Mesothelial cell of epicardium (in vitro differentiated cells): ENCODE data around the gene EFHC1. TPM values are rescaled to one million over a fixed set of nuclear protein-coding genes. Genes with fewer than 3 reads are reported as not detected.

Source experiments
- DNase-seq, 2 experiments: peaks; one replicate each; pipeline ENCODE4 v3.0.0; 2021; ENCODE audit warnings: low spot score in 2 of 2; ENCODE audit not compliant: unreplicated experiment in 2 of 2
- H3K27ac Mint-ChIP-seq: 2 replicates; pipeline ENCODE4 v1.8.0; 2021; ENCODE audit warnings: mixed read lengths
- H3K27me3 Mint-ChIP-seq: 2 replicates; pipeline ENCODE4 v1.8.0; 2021; ENCODE audit warnings: low read depth, mixed read lengths
- H3K36me3 Mint-ChIP-seq: 2 replicates; pipeline ENCODE4 v1.8.0; 2021; ENCODE audit warnings: mixed read lengths
- H3K4me1 Mint-ChIP-seq: 2 replicates; pipeline ENCODE4 v1.8.0; 2021; ENCODE audit warnings: mixed read lengths
- H3K4me3 Mint-ChIP-seq: 2 replicates; pipeline ENCODE4 v1.8.0; 2021; ENCODE audit warnings: mild to moderate bottlenecking, moderate library complexity, mixed read lengths
- H3K9me3 Mint-ChIP-seq: 2 replicates; pipeline ENCODE4 v1.8.0; 2021; ENCODE audit warnings: mixed read lengths
- CTCF ChIP-seq: fragments of 200-600 bp; sonication (generic); IDR thresholded peaks from one replicate; pipeline ENCODE4 v1.5.0; 2021; ENCODE audit warnings: antibody characterized with exemption; ENCODE audit not compliant: unreplicated experiment
- total RNA-seq: library from RNA; stranded (reverse); gene quantifications from 3 replicates; pipeline ENCODE4 v1.2.1, GENCODE V29; 2021

EFHC1 gene
- total RNA-seq, 1 donor from 2014 or later, result 34.4 TPM

DNA sequence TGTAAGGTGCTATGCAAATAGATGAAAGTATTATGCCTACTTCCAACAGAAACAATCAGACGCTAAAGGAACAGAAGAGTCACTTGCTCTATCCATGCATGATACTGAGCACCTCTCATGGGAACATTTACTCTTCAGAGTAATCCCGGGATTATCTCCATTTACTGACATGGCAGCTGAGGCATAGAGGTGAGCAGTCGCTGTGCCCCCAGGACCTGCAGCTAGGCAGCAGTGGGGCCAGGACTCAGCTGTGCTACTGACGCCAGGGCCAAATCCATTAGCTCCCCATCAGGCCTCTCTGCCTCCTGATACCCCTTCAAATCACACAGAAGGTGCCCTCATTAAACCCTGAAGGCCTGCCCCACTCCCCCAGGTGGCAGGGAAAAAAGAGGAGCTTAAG is 104.8 kb downstream of the EFHC1 start:
- Mint-ChIP-seq H3K36me3 (no peaks in the 10 kb centered on the region), H3K4me3 (no peak overlapping the region), H3K27me3 (no peaks in the 10 kb centered on the region), H3K4me1 (peaks cover 14% of the 10 kb centered on the region), H3K9me3 (no peaks in the 10 kb centered on the region), H3K27ac (no peak overlapping the region)
- no peak for TF ChIP-seq CTCF
- no peak for DNase-seq

GRCh38 chr6:52526634-52527033 is 106.5 kb downstream of the EFHC1 start:
- no peaks in the 10 kb centered on the region for H3K36me3 Mint-ChIP-seq

GRCh38 chr6:52527436-52527835 is 107.3 kb downstream of the EFHC1 start:
- Mint-ChIP-seq H3K4me1 (peaks cover 8% of the 10 kb centered on the region), H3K36me3 (no peaks in the 10 kb centered on the region), H3K27ac (no peak overlapping the region), H3K27me3 (no peaks in the 10 kb centered on the region), H3K9me3 (no peaks in the 10 kb centered on the region), H3K4me3 (no peak overlapping the region)
- no peak for DNase-seq
- no peak for TF ChIP-seq CTCF

More at GRCh38 chr6:52526634-52527033, 106.5 kb downstream of the EFHC1 start:
- no peak overlapping the region for H3K4me3 Mint-ChIP-seq
- H3K9me3 Mint-ChIP-seq, result no peaks in the 10 kb centered on the region
- DNase-seq, result no peak
- TF ChIP-seq CTCF, result no peak
- peaks cover 14% of the 10 kb centered on the region for H3K4me1 Mint-ChIP-seq
- H3K27ac Mint-ChIP-seq, result no peak overlapping the region
- H3K27me3 Mint-ChIP-seq, result no peaks in the 10 kb centered on the region

GRCh38 chr6:52529311-52529710 is 109.2 kb downstream of the EFHC1 start:
- Mint-ChIP-seq H3K36me3 (peaks cover 3% of the 10 kb centered on the region), H3K27me3 (no peaks in the 10 kb centered on the region), H3K27ac (no peak overlapping the region), H3K4me1 (no peaks in the 10 kb centered on the region), H3K9me3 (no peaks in the 10 kb centered on the region), H3K4me3 (no peak overlapping the region)
- no peak for DNase-seq
- TF ChIP-seq CTCF, result no peak

GRCh38 chr6:52530351-52530750 is 110.2 kb downstream of the EFHC1 start:
- Mint-ChIP-seq H3K27me3 (no peaks in the 10 kb centered on the region), H3K9me3 (no peaks in the 10 kb centered on the region), H3K4me3 (no peak overlapping the region), H3K4me1 (no peaks in the 10 kb centered on the region), H3K36me3 (peaks cover 8% of the 10 kb centered on the region), H3K27ac (no peak overlapping the region)
- DNase-seq, result no peak
- no peak for TF ChIP-seq CTCF

DNA sequence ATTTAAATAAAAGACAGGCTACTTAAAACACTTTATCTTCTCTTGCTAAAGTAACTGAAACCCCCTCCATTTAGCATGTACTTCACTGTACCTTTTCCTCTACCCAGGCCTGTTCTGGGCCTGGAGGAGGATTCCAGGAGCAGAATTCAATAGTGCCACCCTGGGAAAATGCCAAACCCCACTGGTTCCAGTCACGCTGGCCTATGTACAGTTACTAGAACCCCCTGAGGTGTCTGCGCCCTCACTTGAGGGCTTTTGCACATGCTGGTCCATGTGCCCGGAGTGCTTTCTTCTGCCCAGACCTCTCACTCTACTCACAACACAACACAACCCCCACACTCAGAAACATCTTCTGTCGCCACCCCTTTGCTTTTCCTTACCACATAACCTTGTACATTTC is 111.3 kb downstream of the EFHC1 start:
- H3K9me3 Mint-ChIP-seq, result no peaks in the 10 kb centered on the region
- H3K27ac Mint-ChIP-seq, result no peak overlapping the region
- H3K4me1 Mint-ChIP-seq, result no peaks in the 10 kb centered on the region
- no peak for DNase-seq
- no peak for TF ChIP-seq CTCF
- H3K27me3 Mint-ChIP-seq, result no peaks in the 10 kb centered on the region
- H3K36me3 Mint-ChIP-seq, result peaks cover 8% of the 10 kb centered on the region
- no peak overlapping the region for H3K4me3 Mint-ChIP-seq
